MG63 (cell line): ENCODE measurements around the gene TGFA. TPM values are rescaled to one million over a fixed set of nuclear protein-coding genes. Genes with fewer than 3 reads are reported as not detected.

Source experiments
- DNase-seq: peaks from one replicate; pipeline ENCODE4 v3.0.0-alpha.2; 2020
- H3K27me3 ChIP-seq: fragments of 250-450 bp; sonication (Bioruptor Pico); 2 replicates; pipeline ENCODE4 v1.5.1; 2020; ENCODE audit warnings: mild to moderate bottlenecking, moderate library complexity
- H3K36me3 ChIP-seq: fragments of 250-450 bp; sonication (Bioruptor Pico); 2 replicates; pipeline ENCODE4 v1.5.1; 2020; ENCODE audit warnings: mild to moderate bottlenecking, moderate library complexity
- H3K4me3 ChIP-seq: fragments of 250-450 bp; sonication (Bioruptor Pico); 2 replicates; pipeline ENCODE4 v1.5.1; 2020; ENCODE audit warnings: mild to moderate bottlenecking, moderate library complexity
- H3K9me3 ChIP-seq: fragments of 250-450 bp; sonication (Bioruptor Pico); 2 replicates; pipeline ENCODE4 v1.5.1; 2020; ENCODE audit warnings: mild to moderate bottlenecking, moderate library complexity
- total RNA-seq: library from RNA; depleted of rRNA; stranded (reverse); fragments of >200 nt; shearing (Covaris generic); gene quantifications from 2 replicates; pipeline ENCODE4 v1.2.3, GENCODE V29; 2014; ENCODE audit warnings: low replicate concordance

Gene TGFA
- total RNA-seq, 1 experiment from 2014 or later = 0.43 TPM

DNA sequence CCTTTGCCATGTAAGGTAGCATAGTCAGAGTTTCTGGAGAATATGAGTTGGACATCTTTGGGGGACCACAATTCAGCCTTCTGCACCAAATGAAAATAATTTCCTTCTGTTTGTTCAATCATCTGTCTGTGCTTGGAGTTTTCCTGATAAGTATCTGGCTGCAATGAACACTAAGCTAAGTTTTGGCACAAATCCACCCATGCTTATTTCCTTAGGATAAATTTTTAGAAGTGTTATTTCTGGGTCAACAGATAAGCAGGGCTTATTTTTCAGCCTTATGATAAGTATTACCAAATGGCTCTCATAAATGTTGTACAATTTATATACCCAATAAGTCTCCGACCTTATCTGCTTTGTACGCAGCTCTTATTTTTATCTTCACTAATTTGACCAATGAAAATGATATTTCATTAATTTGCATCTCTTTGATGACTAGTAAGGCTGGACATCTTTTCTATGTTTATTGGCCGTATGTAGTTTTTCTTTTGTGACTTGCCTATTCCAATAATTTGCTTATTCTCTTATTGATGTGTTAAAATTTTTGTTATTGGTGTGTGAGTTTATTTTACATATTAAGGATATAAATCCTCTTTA lies 59.2 kb downstream of the TGFA start:
- Histone ChIP-seq H3K4me3 (no peak overlapping the region), H3K36me3 (no peaks in the 10 kb centered on the region), H3K27me3 (peaks cover 2% of the 10 kb centered on the region; the same call in 1 of the 2 replicates), H3K9me3 (no peaks in the 10 kb centered on the region)
- no peak for DNase-seq

DNA sequence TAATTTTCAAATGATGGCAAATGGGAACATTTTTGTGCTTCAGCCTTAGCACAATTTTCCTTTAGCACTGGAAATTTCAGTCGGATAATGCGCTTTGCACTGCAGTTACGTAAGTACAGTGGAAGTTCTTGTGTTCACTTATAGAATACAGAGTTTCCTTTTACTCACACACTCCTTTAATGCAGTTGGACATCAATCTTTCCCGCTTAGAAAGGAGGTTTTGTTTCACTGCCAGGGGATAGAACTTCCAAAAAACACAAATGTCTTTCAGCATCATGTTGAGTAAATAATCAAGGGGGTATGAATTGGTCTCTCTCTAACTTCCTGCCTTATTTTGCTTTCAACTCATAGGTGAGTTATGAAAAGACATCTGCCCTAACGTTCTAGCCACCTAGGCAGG lies 63.2 kb downstream of the TGFA start:
- Histone ChIP-seq H3K9me3 (no peaks in the 10 kb centered on the region), H3K36me3 (no peaks in the 10 kb centered on the region), H3K4me3 (no peak overlapping the region), H3K27me3 (no peaks in the 10 kb centered on the region; the same call in 1 of the 2 replicates)
- DNase-seq = no peak

DNA sequence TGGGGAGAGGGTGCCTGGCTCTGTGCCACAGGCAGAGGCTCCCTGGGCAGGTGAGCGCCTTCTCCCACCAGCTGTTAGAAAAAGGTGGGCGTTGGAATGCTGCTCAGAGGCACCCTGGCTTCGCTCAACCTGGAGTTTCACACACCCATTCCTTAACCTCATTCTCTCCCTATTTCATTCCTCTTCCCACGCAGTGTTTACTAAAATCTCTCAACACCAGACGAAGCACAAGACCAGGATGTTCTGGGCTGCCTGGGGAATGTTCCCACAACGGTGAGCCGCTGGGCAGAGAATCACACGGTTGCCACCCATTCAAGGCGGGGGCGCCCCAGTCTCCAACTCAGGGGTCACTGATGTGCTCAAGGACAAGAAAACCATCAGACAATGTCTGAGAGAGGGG lies 64.5 kb downstream of the TGFA start:
- no peaks in the 10 kb centered on the region for H3K9me3 ChIP-seq
- DNase-seq = no peak
- H3K27me3 ChIP-seq = no peaks in the 10 kb centered on the region; the same call in 1 of the 2 replicates
- H3K36me3 ChIP-seq = no peaks in the 10 kb centered on the region
- no peak overlapping the region for H3K4me3 ChIP-seq

DNA sequence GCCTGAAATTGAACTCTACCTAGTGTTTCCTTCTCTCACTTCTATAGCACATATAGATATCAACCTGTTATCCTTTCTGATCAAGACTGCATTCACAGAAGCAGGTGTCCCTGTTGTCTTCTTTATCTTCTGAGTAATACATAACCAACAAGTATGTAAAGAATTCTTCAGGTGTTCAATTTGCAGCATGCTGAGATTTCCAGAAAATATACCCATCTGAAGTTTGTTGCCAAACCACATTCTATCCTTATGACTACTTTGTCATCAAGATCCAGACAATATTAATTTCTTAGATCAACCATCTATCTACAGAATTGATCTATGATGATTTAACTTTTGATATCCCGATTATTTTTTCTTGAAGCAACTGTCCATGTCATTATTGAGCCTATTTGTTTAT lies 69.5 kb downstream of the TGFA start:
- no peaks in the 10 kb centered on the region for H3K36me3 ChIP-seq
- no peak for DNase-seq
- H3K27me3 ChIP-seq = no peaks in the 10 kb centered on the region; the same call in 1 of the 2 replicates
- no peak overlapping the region for H3K4me3 ChIP-seq
- no peaks in the 10 kb centered on the region for H3K9me3 ChIP-seq

- Histone ChIP-seq H3K4me3 (no peak overlapping the region), H3K36me3 (no peaks in the 10 kb centered on the region), H3K9me3 (no peaks in the 10 kb centered on the region), H3K27me3 (no peaks in the 10 kb centered on the region)
- DNase-seq = no peak
Measured at GRCh38 chr2:70482401-70482800, 71.2 kb downstream of the TGFA start.

DNA sequence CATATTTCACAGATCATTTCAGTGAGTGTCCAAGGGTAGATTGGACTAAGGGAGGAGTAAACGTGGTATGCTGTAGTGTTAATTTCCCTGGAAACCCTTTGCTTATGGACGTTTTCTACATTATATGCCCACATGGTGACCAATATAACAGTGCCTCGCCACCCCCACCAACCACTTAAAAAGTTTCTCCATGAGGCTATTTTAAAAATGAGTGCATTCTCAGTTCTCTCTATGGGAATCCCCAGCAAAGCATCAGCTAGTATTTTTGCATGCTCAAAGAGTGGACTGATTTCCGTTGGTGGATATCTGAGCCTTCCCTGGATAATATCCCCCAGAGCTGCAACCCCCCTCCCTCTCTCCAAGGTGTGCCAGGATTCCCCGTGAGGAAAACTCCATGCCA lies 73.2 kb downstream of the TGFA start:
- DNase-seq = no peak
- Histone ChIP-seq H3K27me3 (peaks cover 3% of the 10 kb centered on the region), H3K9me3 (no peaks in the 10 kb centered on the region)

DNA sequence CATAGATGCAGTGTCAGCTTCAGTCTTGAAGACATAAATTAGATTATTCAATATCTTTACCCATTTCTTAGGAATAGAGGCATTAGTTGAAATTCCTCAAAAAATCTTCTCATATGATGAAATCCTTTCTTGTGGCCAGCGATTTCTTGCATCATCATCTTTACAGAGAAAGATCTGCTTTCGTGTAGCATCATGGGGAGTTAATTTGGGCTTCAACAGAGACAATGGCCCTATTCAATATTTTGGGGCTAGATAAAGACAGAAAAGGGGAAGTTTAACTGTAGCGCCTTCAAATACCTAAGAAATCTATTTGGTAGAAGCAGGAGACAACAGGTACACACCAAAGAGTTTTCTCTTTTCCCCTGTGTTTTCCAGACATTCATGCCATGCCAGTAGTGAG lies 73.8 kb downstream of the TGFA start:
- no peaks in the 10 kb centered on the region for H3K9me3 ChIP-seq
- no peak for DNase-seq
- peaks cover 3% of the 10 kb centered on the region for H3K27me3 ChIP-seq
- no peaks in the 10 kb centered on the region for H3K36me3 ChIP-seq
- no peak overlapping the region for H3K4me3 ChIP-seq

More for the DNA sequence above, 73.2 kb downstream of the TGFA start:
- no peaks in the 10 kb centered on the region for H3K36me3 ChIP-seq
- no peak overlapping the region for H3K4me3 ChIP-seq

GRCh38 chr2:70477441-70477844 lies 76.2 kb downstream of the TGFA start:
- DNase-seq = no peak
- Histone ChIP-seq H3K9me3 (no peaks in the 10 kb centered on the region), H3K4me3 (no peak overlapping the region), H3K27me3 (peaks cover 3% of the 10 kb centered on the region), H3K36me3 (no peaks in the 10 kb centered on the region)

DNA sequence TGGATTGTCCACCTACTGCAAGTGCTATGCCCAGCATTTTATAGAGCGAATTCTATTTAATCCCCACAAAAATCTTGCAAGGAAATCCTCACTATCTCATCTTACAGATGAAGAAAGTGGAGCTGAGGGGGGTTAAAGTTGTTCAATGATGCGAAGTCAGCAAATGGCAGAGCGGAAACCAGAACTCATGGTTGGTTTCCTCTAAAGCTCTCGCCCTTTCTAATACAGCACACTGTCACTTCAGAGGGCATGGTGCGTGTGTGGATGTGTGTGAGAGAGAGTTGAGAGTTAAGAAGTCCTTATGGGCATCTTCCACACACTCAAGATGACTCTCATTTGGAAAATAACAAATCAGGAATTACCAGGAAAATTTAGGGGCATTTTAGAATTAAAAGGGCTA lies 78.4 kb downstream of the TGFA start:
- H3K4me3 ChIP-seq = no peak overlapping the region
- H3K9me3 ChIP-seq = no peaks in the 10 kb centered on the region
- H3K27me3 ChIP-seq = peaks cover 3% of the 10 kb centered on the region
- no peak for DNase-seq
- H3K36me3 ChIP-seq = no peaks in the 10 kb centered on the region

GRCh38 chr2:70474256-70474848 lies 79.3 kb downstream of the TGFA start:
- peaks cover 3% of the 10 kb centered on the region for H3K27me3 ChIP-seq
- H3K9me3 ChIP-seq = no peaks in the 10 kb centered on the region
- no peaks in the 10 kb centered on the region for H3K36me3 ChIP-seq
- no peak for DNase-seq
- no peak overlapping the region for H3K4me3 ChIP-seq

DNA sequence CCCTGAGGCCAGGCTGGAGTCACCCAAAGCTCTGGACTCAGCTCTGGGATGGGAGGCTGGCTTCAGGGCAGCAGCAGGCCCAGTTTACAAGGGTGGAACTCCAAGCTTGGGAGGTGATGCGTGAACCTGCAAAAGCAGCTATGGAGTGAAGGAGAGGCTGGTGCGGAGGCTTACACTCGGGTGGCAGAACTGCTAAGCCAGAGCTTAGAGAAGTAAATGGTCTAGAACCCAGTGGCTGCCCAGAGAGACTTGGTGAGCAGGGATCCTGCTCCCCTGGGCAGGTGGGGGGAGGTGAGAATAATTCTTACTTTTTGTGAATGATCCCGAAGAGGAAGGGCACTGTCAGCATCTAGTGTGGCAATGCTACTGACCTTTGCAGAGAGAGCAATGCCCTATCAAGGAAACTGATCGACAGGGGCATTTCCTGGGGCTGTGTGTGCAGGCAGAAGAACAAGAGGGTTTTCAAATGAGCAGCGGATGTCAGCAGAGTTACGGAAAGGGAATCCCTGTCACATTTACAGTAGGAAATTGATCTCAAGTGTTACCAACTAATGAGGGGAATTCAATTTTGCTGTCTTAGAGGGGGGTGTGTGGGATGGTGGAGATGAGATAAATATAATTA lies 80.4 kb downstream of the TGFA start:
- Histone ChIP-seq H3K36me3 (no peaks in the 10 kb centered on the region), H3K9me3 (no peaks in the 10 kb centered on the region), H3K4me3 (no peak overlapping the region), H3K27me3 (peaks cover 3% of the 10 kb centered on the region)
- DNase-seq = no peak

- H3K9me3 ChIP-seq = no peaks in the 10 kb centered on the region
- H3K4me3 ChIP-seq = no peak overlapping the region
- DNase-seq = no peak
- peaks cover 3% of the 10 kb centered on the region for H3K27me3 ChIP-seq
- no peaks in the 10 kb centered on the region for H3K36me3 ChIP-seq
Measured at GRCh38 chr2:70472221-70472890, 81.3 kb downstream of the TGFA start.

DNA sequence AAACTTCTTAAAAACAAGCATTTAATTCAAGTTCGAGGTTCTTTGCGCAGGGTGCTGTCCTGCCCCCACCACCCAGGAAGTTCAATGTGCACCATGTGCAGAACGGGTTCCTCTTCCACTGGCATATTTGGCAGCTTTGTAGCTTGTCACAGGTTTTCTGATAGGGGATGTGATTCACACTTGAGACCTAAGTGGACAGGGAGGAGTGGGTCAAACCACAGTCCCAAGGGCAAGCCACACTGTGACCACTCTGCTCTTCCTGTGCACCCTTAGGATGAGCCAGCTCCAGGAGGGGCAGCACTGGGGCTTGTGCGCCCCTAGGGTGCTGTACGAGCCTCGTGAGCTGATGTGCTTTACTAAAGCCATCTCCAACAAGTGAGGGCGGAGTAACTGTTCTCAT lies 82.5 kb downstream of the TGFA start:
- no peaks in the 10 kb centered on the region for H3K36me3 ChIP-seq
- no peaks in the 10 kb centered on the region for H3K9me3 ChIP-seq
- no peak overlapping the region for H3K4me3 ChIP-seq
- no peaks in the 10 kb centered on the region; the same call in none of the 2 replicates for H3K27me3 ChIP-seq
- DNase-seq = no peak

GRCh38 chr2:70469961-70470360 lies 83.7 kb downstream of the TGFA start:
- no peaks in the 10 kb centered on the region for H3K36me3 ChIP-seq
- DNase-seq = no peak
- H3K27me3 ChIP-seq = no peaks in the 10 kb centered on the region
- H3K4me3 ChIP-seq = no peak overlapping the region
- no peaks in the 10 kb centered on the region for H3K9me3 ChIP-seq

- H3K27me3 ChIP-seq = no peaks in the 10 kb centered on the region
- H3K9me3 ChIP-seq = no peaks in the 10 kb centered on the region
- no peaks in the 10 kb centered on the region for H3K36me3 ChIP-seq
- no peak overlapping the region for H3K4me3 ChIP-seq
- DNase-seq = no peak
Measured at GRCh38 chr2:70469435-70469834, 84.2 kb downstream of the TGFA start.

DNA sequence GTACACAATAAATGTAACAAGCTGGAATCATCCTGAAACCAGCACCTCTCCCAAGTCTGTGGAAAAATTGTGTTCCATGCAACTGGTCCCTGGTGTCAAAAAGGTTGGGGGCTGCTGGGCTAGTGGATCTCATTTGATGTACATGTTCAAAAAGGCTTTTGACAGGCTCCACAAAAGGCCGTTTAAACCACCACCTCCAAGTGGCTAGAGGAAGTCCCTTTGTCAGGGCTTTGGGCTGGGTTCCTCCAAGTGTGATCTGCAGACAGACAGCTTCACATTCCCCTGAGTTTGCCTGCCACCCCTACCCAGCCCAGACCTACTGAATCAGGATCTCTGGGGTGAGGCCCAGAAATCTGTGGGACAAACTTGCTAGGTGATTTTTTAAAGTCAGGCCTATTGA lies 84.7 kb downstream of the TGFA start:
- no peaks in the 10 kb centered on the region for H3K27me3 ChIP-seq
- DNase-seq = no peak
- no peaks in the 10 kb centered on the region for H3K36me3 ChIP-seq
- H3K4me3 ChIP-seq = no peak overlapping the region
- no peaks in the 10 kb centered on the region for H3K9me3 ChIP-seq
